Epithelial cell of esophagus (primary cell): ENCODE measurements around the gene PRRC2C.

Experiments used
- DNase-seq: peaks from one replicate; pipeline ENCODE4 v3.0.0; 2010; ENCODE audit warnings: low read depth
- H3K4me3 ChIP-seq: 2 replicates; pipeline ENCODE4 v1.5.1; 2011; ENCODE audit warnings: mild to moderate bottlenecking, low read length, control low read depth
- TF ChIP-seq, protein P1 (sequence below): IDR thresholded peaks from 2 replicates; pipeline ENCODE4 v1.5.1; 2011; ENCODE audit warnings: low read depth, mild to moderate bottlenecking, low read length, control low read depth, inconsistent platforms; ENCODE audit not compliant: insufficient read depth; ENCODE audit errors: missing control alignments

The PRRC2C gene

DNA sequence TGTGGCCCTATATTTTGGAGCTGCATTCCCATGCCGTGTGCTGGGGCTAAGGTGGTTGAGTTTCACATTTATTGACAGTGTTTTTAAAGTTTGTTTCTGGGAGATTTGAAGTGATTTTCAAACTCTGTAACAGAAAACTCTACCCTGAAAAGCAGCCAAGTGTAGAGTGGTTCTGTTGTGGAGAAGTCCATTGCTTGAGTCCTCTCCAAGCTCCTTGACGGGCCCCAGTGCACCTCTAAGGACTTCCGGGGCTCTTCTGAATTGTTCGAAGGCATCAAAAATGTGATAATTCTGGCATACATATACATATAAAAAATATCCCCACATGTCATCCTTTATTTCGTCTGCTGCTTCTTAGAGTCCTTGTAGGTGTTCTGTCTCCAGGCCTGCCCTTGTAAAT lies 141.7 kb downstream of the PRRC2C start:
- H3K4me3 ChIP-seq: no peak overlapping the region
- DNase-seq: no peak
- TF ChIP-seq, protein P1, sequence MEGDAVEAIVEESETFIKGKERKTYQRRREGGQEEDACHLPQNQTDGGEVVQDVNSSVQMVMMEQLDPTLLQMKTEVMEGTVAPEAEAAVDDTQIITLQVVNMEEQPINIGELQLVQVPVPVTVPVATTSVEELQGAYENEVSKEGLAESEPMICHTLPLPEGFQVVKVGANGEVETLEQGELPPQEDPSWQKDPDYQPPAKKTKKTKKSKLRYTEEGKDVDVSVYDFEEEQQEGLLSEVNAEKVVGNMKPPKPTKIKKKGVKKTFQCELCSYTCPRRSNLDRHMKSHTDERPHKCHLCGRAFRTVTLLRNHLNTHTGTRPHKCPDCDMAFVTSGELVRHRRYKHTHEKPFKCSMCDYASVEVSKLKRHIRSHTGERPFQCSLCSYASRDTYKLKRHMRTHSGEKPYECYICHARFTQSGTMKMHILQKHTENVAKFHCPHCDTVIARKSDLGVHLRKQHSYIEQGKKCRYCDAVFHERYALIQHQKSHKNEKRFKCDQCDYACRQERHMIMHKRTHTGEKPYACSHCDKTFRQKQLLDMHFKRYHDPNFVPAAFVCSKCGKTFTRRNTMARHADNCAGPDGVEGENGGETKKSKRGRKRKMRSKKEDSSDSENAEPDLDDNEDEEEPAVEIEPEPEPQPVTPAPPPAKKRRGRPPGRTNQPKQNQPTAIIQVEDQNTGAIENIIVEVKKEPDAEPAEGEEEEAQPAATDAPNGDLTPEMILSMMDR: no peak

DNA sequence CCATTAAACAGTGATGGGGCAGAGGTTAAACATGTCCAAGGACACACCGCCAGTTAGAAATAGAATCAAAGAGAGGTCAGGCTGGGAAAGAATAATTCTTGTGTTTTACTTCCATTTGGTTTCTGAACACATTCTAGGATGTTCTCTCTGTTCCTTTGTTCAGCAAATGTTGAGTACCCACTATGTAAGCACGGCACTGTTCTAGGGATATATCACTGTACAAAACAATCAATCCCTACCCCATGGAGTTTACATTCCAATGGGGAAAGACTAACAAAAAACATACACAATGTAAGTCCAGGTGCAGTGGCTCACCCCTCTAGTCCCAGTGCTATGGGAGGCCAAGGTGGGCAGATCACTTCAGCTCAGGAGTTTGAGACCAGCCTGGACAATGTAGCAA lies 142.9 kb downstream of the PRRC2C start:
- TF ChIP-seq, protein P1: no peak
- H3K4me3 ChIP-seq: no peak overlapping the region
- no peak for DNase-seq

DNA sequence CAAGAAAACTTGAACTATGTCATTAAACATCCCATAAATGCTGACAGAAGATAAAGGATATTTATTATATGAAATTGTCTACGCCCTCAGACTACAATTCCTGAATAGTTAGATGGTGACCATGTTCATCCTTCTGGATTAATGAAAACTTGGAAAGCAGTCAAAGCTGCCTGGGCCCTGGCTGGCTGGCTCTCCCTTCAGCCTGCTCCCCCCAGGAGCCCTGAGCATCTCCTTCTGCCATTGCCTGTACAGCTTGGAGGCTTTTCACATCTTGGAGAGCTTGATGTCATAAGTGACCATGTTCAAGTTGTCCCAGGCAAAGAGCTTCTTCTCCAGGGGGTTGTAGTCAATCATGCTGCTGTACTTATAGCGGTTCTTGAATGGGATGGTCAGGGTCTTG lies 150.3 kb downstream of the PRRC2C start:
- TF ChIP-seq, protein P1: no peak
- no peak overlapping the region for H3K4me3 ChIP-seq
- no peak for DNase-seq

DNA sequence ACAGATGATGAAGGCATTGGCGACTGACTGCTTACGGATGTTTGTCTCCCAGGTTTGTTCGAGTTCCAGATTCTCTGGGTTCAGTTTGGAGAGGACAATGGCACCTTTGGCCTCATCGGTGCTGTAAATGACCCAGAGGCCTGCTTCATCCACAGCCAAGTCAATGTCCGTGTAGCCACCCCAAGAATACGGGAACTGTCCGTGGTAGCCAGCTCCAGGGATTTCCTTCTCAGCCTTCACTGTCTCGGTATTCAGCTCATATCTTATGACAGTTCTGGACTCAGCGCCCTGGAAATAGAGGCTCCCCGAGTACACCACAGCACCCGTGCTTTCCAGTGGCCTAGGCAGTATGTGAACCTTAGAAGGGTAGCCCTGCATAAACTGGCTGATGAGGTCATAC lies 150.8 kb downstream of the PRRC2C start:
- no peak overlapping the region for H3K4me3 ChIP-seq
- DNase-seq: peak; percentile 21
- TF ChIP-seq, protein P1: no peak

DNA sequence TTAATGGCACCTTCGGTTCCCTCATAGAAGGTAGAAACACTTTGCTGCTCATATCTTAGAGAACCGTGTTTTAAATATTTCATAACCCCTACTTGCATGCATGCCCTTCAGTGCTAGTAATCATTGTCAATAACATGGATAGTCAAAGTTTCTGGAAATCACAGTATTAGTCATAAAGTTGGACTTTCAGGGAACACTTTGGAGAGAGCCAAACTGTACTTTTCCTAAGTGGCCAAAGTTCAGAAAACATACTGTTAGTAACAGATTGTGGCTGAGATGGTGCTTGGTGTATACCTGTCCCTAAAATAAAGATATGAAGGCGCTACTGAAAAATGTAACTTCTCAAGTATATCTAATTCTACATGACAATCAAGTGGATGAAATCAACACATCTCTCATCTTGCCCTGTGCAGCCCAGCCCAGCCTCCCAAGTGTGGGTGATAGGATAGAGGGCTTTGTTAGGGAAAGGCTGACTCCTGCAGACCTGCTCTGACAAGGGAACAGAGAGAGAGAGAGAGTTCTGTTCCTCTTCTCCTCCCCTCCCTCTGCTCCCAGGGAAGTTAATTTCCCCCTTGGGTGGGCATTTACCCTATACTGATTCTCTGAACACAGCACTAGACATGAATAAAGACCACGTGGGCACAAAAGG lies 152.7 kb downstream of the PRRC2C start:
- no peak for DNase-seq
- TF ChIP-seq, protein P1: no peak
- H3K4me3 ChIP-seq: no peak overlapping the region

DNA sequence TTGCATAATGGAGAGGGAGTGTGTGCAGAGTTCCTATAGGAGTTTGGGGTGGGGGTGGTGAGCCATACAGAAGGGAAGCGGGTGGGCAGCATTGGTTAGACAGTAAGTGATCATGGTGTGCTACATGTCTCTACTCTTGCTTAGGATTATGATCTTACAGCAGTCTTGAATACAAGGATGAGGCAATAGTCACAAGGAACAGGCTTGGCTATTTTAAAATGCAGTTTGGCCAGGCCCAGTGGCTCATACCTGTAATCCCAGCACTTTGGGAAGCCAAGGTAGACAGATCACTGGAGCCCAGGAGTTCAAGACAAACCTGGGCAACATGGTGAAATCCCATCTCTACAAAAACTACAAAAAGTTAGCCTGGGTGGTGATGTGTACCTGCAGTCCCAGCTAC lies 154.9 kb downstream of the PRRC2C start:
- no peak for DNase-seq
- TF ChIP-seq, protein P1: no peak
- no peak overlapping the region for H3K4me3 ChIP-seq
